ENCODE data around the gene CRY2.

The CRY2 gene

DNA sequence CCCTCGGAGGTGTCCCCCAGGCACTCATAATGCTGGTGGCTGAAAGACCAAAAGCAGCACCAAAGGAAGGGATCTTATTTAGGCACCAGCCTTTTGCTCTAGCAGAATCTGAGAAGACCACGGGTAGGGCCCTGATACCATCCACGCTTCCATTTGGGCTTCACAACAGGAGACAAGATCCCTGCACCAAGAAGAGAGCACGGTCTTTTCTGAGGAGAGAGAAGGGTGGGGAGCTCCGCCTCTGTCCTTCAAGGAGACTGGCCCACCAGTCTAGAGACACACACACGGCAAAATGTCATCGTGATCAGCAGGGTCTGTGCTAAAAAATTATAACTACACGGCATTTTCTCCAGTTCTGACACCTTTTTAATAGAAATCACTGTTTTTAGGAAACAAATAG, 84.9 kb downstream of the CRY2 start:
- no peak overlapping the region for H3K4me3 ChIP-seq (ENCODE audit: low read depth, low read length)
- TF ChIP-seq, protein P1, sequence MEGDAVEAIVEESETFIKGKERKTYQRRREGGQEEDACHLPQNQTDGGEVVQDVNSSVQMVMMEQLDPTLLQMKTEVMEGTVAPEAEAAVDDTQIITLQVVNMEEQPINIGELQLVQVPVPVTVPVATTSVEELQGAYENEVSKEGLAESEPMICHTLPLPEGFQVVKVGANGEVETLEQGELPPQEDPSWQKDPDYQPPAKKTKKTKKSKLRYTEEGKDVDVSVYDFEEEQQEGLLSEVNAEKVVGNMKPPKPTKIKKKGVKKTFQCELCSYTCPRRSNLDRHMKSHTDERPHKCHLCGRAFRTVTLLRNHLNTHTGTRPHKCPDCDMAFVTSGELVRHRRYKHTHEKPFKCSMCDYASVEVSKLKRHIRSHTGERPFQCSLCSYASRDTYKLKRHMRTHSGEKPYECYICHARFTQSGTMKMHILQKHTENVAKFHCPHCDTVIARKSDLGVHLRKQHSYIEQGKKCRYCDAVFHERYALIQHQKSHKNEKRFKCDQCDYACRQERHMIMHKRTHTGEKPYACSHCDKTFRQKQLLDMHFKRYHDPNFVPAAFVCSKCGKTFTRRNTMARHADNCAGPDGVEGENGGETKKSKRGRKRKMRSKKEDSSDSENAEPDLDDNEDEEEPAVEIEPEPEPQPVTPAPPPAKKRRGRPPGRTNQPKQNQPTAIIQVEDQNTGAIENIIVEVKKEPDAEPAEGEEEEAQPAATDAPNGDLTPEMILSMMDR (IDR thresholded peaks at IDR 0.05; ENCODE audit: control insufficient read depth, extremely low read depth, insufficient read depth) = no peak
- DNase-seq (ENCODE audit: low read depth) = no peak
